NCI-H1105 (cell line): ENCODE data around the gene UGT1A6.
"Not testable (repeated sequence)": the region's sequence is repeated elsewhere in the genome, so short reads cannot be mapped to it uniquely, and the experiment has no call there.

Experiments
- DNase-seq: peaks from one replicate; lab custom pipeline; 2025; lab: John Stamatoyannopoulos, UW

The UGT1A6 gene

GRCh38 chr2:233728723-233729301 lies 36.1 kb downstream of the UGT1A6 start, which contains the start of gene UGT1A3:
UGT1A3 (plus strand) TSS chr2:233729042; CDS start chr2:233729127, 85 bp downstream.
- DNase-seq: no peak

- DNase-seq: not testable (repeated sequence)
Observed at GRCh38 chr2:233736868-233737653, 44.4 kb downstream of the UGT1A6 start.

GRCh38 chr2:233740870-233741269 lies 48.2 kb downstream of the UGT1A6 start:
- no peak for DNase-seq

GRCh38 chr2:233743464-233744259 lies 51.0 kb downstream of the UGT1A6 start:
- DNase-seq: no peak

- DNase-seq: no peak
Observed at GRCh38 chr2:233745073-233745755, 52.5 kb downstream of the UGT1A6 start.

- not testable (repeated sequence) for DNase-seq
Observed at GRCh38 chr2:233745838-233746237, 53.1 kb downstream of the UGT1A6 start.

- DNase-seq: no peak
Observed at GRCh38 chr2:233746475-233747282, 54.0 kb downstream of the UGT1A6 start.

GRCh38 chr2:233747283-233747544 lies 54.5 kb downstream of the UGT1A6 start:
- no peak for DNase-seq

- not testable (repeated sequence) for DNase-seq
Observed at GRCh38 chr2:233750689-233751088, 58.0 kb downstream of the UGT1A6 start.

GRCh38 chr2:233751212-233752009 lies 58.7 kb downstream of the UGT1A6 start:
- DNase-seq: not testable (repeated sequence)

- DNase-seq: no peak
Observed at GRCh38 chr2:233754872-233755611, 62.4 kb downstream of the UGT1A6 start.

GRCh38 chr2:233756429-233757081 lies 63.9 kb downstream of the UGT1A6 start:
- DNase-seq: no peak

GRCh38 chr2:233758141-233758540 lies 65.5 kb downstream of the UGT1A6 start:
- no peak for DNase-seq

GRCh38 chr2:233758849-233759248 lies 66.2 kb downstream of the UGT1A6 start:
- DNase-seq: no peak

GRCh38 chr2:233760043-233760442 lies 67.4 kb downstream of the UGT1A6 start, which contains the start of gene UGT1A1:
UGT1A1 (plus strand) TSS chr2:233760270; CDS start chr2:233760288, 18 bp downstream.
- DNase-seq: no peak

GRCh38 chr2:233761040-233761769 lies 68.5 kb downstream of the UGT1A6 start:
- DNase-seq: no peak

- DNase-seq: no peak
Observed at GRCh38 chr2:233764264-233764663, 71.6 kb downstream of the UGT1A6 start.

- DNase-seq: no peak
Observed at GRCh38 chr2:233764761-233765160, 72.1 kb downstream of the UGT1A6 start.

- no peak for DNase-seq
Observed at GRCh38 chr2:233766416-233766815, 73.7 kb downstream of the UGT1A6 start.
